Hepatocyte (in vitro differentiated cells): ENCODE measurements around the gene DCPS. TPM values are rescaled to one million over a fixed set of nuclear protein-coding genes. Genes with fewer than 3 reads are reported as not detected.
"Not testable (repeated sequence)": the region's sequence is repeated elsewhere in the genome, so short reads cannot be mapped to it uniquely, and the experiment has no call there.

Experiments used
- DNase-seq: peaks from one replicate; pipeline ENCODE4 v3.0.0-alpha.2; 2016; ENCODE audit warnings: low spot score
- H2AFZ ChIP-seq: fragments of 200-600 bp; sonication (generic); 2 replicates; pipeline ENCODE4 v1.6.0; 2016; ENCODE audit warnings: antibody characterized with exemption, mild to moderate bottlenecking
- H3K27ac ChIP-seq: fragments of 200-600 bp; sonication (generic); 2 replicates; pipeline ENCODE4 v1.5.1; 2016; ENCODE audit warnings: mild to moderate bottlenecking
- H3K27me3 ChIP-seq: fragments of 200-600 bp; sonication (generic); 2 replicates; pipeline ENCODE4 v1.6.1; 2016
- H3K36me3 ChIP-seq: fragments of 200-600 bp; sonication (generic); replicated peaks from 2 replicates; pipeline ENCODE4 v1.5.1; 2016; ENCODE audit warnings: low read depth; ENCODE audit not compliant: insufficient read depth
- H3K4me1 ChIP-seq: fragments of 200-600 bp; sonication (generic); 2 replicates; pipeline ENCODE4 v1.5.1; 2016; ENCODE audit warnings: mild to moderate bottlenecking, moderate library complexity; ENCODE audit not compliant: insufficient read depth
- H3K4me2 ChIP-seq: fragments of 200-600 bp; sonication (generic); 2 replicates; pipeline ENCODE4 v1.6.0; 2016
- H3K4me3 ChIP-seq: fragments of 200-600 bp; sonication (generic); 2 replicates; pipeline ENCODE4 v1.5.1; 2016; ENCODE audit warnings: mild to moderate bottlenecking
- H3K79me2 ChIP-seq: fragments of 200-600 bp; sonication (generic); 2 replicates; pipeline ENCODE4 v1.6.0; 2017; ENCODE audit warnings: mild to moderate bottlenecking
- H3K9me2 ChIP-seq: fragments of 200-600 bp; sonication (generic); replicated peaks from 2 replicates; pipeline ENCODE4 v1.6.0; 2017; ENCODE audit warnings: mild to moderate bottlenecking; ENCODE audit not compliant: insufficient read depth
- H3K9me3 ChIP-seq: fragments of 200-600 bp; sonication (generic); 2 replicates; pipeline ENCODE4 v1.5.1; 2016; ENCODE audit warnings: low read depth, mild to moderate bottlenecking
- H4K20me1 ChIP-seq: fragments of 200-600 bp; sonication (generic); 2 replicates; pipeline ENCODE4 v1.6.0; 2016; ENCODE audit warnings: mild to moderate bottlenecking; ENCODE audit not compliant: insufficient read depth, poor library complexity, severe bottlenecking
- CTCF ChIP-seq: fragments of 200-600 bp; sonication (generic); IDR thresholded peaks from 2 replicates; pipeline ENCODE4 v1.5.1; 2016; ENCODE audit warnings: antibody characterized with exemption, mild to moderate bottlenecking; ENCODE audit not compliant: poor library complexity
- EZH2 ChIP-seq: fragments of 200-600 bp; sonication (generic); IDR thresholded peaks from 2 replicates; pipeline ENCODE4 v1.6.1; 2016; ENCODE audit warnings: antibody characterized with exemption, mild to moderate bottlenecking, borderline replicate concordance
- EZH2phosphoT487 ChIP-seq: fragments of 200-600 bp; sonication (generic); IDR thresholded peaks from one replicate; pipeline ENCODE4 v1.6.1; 2018; ENCODE audit warnings: antibody characterized with exemption, mild to moderate bottlenecking, low read depth, moderate library complexity; ENCODE audit not compliant: unreplicated experiment, severe bottlenecking
- WGBS: methylation state at CpG from one replicate; pipeline ENCODE4 v1.1.6; 2016; ENCODE audit warnings: low lambda C conversion rate; ENCODE audit errors: missing lambda C conversion rate; 5-methylcytosine and 5-hydroxymethylcytosine counted together
- polyA plus RNA-seq: library from polyadenylated mRNA; unstranded; fragments of >200 nt; fragmentation: Nextera tagmentation; extraction: Ambion mirVana; gene quantifications from 2 replicates; pipeline ENCODE4 v1.2.1, GENCODE V29; 2016
- total RNA-seq: library from RNA; depleted of rRNA; stranded (reverse); fragments of >200 nt; gene quantifications from 2 replicates; pipeline ENCODE4 v1.2.3, GENCODE V29; 2014

The DCPS gene
- total and polyA plus RNA-seq, 2 experiments from 2014 or later = 6.5 to 16.8 TPM

DNA sequence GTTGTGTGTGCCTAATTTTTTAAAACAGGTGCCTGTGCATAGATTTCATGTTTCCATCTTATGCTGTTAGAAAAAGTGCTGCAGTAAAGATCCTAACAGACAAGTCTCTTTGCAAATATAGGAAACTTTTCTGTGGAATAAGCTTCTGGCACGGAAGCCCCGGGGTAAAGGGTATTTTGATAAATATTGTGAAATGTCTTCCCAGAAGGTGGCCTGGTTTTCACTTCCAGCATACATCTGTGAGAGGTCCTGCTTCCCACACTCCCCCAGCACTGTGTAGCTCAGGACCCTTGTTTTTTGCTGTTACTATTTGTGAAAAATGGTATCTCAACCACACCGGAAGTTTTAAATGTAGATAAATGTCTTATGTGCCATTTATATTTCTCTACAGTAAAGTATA, 66.2 kb downstream of the DCPS start:
- Histone ChIP-seq H2AFZ (no peak overlapping the region), H3K79me2 (peaks cover 21% of the 10 kb centered on the region), H3K27ac (no peak overlapping the region), H3K9me2 (no peaks in the 10 kb centered on the region), H3K4me2 (no peak overlapping the region), H4K20me1 (peaks cover 4% of the 10 kb centered on the region), H3K9me3 (no peaks in the 10 kb centered on the region), H3K4me1 (peaks cover 6% of the 10 kb centered on the region), H3K36me3 (no peaks in the 10 kb centered on the region), H3K27me3 (no peaks in the 10 kb centered on the region), H3K4me3 (no peak overlapping the region)
- DNase-seq = no peak
- TF ChIP-seq CTCF (no peak), EZH2 (no peak), EZH2phosphoT487 (no peak)
- WGBS = 81% methylated on average over 3 of the region's 3 CpGs

GRCh38 chr11:126371595-126371994, 67.7 kb downstream of the DCPS start:
- TF ChIP-seq CTCF (no peak), EZH2phosphoT487 (no peak), EZH2 (no peak)
- 85% methylated on average over 7 of the region's 7 CpGs for WGBS
- no peak overlapping the region for H3K4me3 ChIP-seq
- no peaks in the 10 kb centered on the region for H3K9me2 ChIP-seq
- H3K9me3 ChIP-seq = no peaks in the 10 kb centered on the region
- no peak overlapping the region for H2AFZ ChIP-seq
- no peaks in the 10 kb centered on the region for H3K4me1 ChIP-seq
- H4K20me1 ChIP-seq = peaks cover 4% of the 10 kb centered on the region
- H3K36me3 ChIP-seq = no peaks in the 10 kb centered on the region
- no peak for DNase-seq
- H3K27ac ChIP-seq = no peak overlapping the region
- H3K27me3 ChIP-seq = no peaks in the 10 kb centered on the region
- no peak overlapping the region for H3K4me2 ChIP-seq
- H3K79me2 ChIP-seq = peaks cover 19% of the 10 kb centered on the region

DNA sequence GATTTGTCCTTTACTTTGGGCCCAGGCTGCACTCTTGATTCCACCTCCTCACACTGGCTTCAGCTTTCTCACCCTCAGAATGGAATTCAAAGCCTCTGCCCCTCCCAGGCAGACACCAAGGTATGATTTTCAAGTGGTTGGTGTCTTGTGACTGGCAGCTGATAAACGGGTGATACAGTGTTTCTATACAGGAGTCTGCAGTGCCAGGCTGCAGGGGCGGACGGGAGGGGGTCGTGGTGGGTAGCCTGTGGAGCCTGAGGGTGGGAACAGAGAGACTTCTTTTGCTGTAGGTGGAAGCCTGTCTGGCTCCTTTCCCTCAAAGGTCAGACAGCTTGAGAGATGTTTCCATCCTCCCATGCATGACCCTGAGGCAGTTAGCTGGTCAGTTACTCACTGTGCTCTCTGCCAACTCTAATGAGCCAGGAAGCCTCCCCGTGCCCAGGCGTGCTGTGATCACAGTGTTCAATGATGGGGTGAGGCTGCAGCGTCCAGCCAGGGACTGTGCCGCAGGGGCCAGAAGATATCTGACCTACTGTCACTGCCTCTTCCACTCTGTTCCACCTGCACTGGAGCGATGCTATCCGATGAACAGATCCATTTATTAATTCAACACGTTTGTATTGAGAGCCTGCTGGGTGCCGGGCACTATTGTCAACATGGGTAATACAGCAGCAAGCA, 69.7 kb downstream of the DCPS start:
- 81% methylated on average over 10 of the region's 12 CpGs for WGBS
- H3K9me2 ChIP-seq, H3K27ac ChIP-seq, DNase-seq, H3K9me3 ChIP-seq, H2AFZ ChIP-seq, H3K4me1 ChIP-seq, H3K27me3 ChIP-seq, H3K4me3 ChIP-seq, H3K36me3 ChIP-seq, H3K4me2 ChIP-seq, H4K20me1 ChIP-seq: not testable (repeated sequence)
- H3K79me2 ChIP-seq = peaks cover 28% of the 10 kb centered on the region

GRCh38 chr11:126374562-126375300, 70.9 kb downstream of the DCPS start:
- not testable (repeated sequence) for H2AFZ ChIP-seq, H3K9me2 ChIP-seq, H3K27me3 ChIP-seq, H3K36me3 ChIP-seq, DNase-seq, H3K4me2 ChIP-seq, H3K4me3 ChIP-seq, H3K27ac ChIP-seq, H3K4me1 ChIP-seq, H3K9me3 ChIP-seq, H4K20me1 ChIP-seq
- H3K79me2 ChIP-seq = peaks cover 34% of the 10 kb centered on the region
- WGBS = 94% methylated on average over 21 of the region's 28 CpGs
